T47D (cell line): ENCODE data around the gene DDX52.
"Not testable (repeated sequence)": the region's sequence is repeated elsewhere in the genome, so short reads cannot be mapped to it uniquely, and the experiment has no call there.

Source experiments
- DNase-seq, 2 experiments: peaks; one replicate each; pipeline versions ENCODE4 v3.0.0 to v3.0.0-alpha.2; 2011 to 2012; ENCODE audit warnings: low read depth in 1 of 2, low spot score in 1 of 2
- JUND ChIP-seq: IDR thresholded peaks from 2 replicates; pipeline ENCODE4 v1.6.1; 2012; ENCODE audit warnings: low read depth
- in situ Hi-C: cut with HindIII; loops from 2 replicates; pipeline ENCODE4 v1.10.0; 2016; ENCODE audit warnings: low sequenced_read_pairs, low pct_unique_long_range_greater_than_20kb

DDX52 gene

DNA sequence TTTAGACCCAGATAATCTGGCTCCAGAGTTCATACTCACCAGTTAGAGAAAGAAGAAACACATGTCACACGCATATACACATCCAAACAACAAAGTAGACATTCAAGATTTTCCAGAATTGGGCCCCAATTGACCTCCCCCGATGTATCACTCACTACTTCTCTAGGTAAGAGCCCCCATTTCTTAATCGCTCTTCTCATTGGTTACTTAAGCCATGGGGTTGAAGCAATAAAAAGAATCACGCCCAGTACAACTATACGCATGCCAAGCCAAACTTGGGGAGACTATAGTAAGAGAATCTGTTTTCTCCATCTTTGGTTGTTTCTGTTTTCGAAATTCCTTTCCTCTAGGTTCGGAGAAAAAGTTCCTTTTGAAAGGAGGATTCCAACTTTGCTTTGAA lies 565 bp downstream of the DDX52 start:
- peak in 1 of 2 experiments; percentile 34 for DNase-seq
- no peak for TF ChIP-seq JUND
- in situ Hi-C loops = no loop called here

DNA sequence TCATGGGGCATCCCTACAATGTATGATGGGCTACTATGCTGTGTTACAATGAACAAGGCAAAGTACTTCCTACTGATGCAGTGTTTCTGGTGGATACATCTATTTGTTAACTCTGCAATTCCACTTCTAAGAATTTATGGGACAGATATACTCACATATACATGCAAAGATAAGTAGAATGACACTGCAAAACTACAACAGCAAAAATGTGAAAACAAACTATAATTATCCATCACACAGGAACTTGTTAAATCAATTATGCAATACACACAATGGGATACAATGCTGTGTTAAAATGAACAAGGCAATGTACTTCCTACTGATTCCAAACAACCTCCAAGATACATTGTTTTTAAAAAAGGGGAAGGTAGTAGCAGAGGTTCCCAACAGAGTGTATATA lies 3.2 kb downstream of the DDX52 start:
- in situ Hi-C loops = no loop called here
- TF ChIP-seq JUND = no peak
- DNase-seq = no peak

- in situ Hi-C loops = no loop called here
- TF ChIP-seq JUND = no peak
- no peak for DNase-seq
Measured at GRCh38 chr17:37637956-37638355, 5.3 kb downstream of the DDX52 start.

DNA sequence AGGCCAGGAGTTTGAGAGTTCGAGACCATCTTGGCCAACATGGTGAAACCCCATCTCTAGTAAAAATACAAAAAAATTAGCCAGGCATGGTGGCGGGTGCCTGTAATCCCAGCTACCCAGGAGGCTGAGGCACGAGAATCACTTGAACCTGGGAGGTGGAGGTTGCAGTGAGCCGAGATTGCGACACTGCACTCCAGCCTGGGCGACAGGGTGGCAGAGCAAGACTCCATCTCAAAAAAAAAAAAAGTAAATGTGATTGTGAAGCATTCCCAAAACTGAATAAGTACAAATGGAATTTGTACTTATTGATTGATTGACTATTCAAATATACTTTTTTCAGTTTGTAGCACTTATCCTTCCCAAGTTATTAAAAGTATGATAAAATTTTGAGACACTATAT lies 26.8 kb downstream of the DDX52 start:
- in situ Hi-C loops, DNase-seq: not testable (repeated sequence)

DNA sequence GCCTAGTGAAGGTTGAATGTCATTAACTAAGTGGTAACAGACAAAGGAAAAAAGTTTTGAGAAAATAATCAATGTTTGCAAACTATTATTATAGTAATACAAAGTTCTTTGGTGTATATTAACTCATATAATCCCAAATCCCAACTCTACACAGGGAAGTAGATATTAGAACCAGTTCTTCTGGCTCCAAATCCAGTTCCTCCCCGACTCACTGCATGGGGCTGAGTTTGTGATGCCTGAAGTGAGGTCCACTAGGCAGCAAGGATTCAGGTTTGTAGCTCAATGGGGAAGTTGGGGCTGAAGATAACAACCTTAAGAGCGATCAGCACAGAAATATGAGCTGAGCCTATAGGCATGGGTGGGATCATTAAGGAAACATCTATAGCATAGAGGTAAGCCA lies 28.4 kb downstream of the DDX52 start:
- no peak for DNase-seq
- TF ChIP-seq JUND = no peak
- in situ Hi-C loops = no loop called here

DNA sequence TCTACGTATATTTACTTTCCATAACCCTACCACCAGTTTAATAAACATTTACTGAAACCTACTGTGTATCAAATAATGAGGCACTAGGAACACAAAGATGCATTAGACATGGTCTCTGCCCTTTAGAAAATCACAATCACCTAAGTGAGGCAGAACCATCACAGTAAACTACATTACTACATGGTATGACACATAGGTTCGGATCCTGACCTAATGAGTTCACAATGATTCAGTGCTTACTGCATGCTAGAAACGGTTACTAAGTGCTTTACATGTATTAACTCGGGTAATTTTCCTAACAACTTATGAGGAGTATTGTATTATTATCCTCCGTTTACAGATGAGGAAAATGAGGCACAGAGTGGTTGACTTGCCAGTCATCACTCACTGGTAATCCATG lies 28.9 kb downstream of the DDX52 start:
- TF ChIP-seq JUND = no peak
- no peak for DNase-seq
- in situ Hi-C loops = no loop called here

GRCh38 chr17:37610971-37611370 lies 32.3 kb downstream of the DDX52 start:
- DNase-seq = no peak
- in situ Hi-C loops = no loop called here
- TF ChIP-seq JUND = no peak

DNA sequence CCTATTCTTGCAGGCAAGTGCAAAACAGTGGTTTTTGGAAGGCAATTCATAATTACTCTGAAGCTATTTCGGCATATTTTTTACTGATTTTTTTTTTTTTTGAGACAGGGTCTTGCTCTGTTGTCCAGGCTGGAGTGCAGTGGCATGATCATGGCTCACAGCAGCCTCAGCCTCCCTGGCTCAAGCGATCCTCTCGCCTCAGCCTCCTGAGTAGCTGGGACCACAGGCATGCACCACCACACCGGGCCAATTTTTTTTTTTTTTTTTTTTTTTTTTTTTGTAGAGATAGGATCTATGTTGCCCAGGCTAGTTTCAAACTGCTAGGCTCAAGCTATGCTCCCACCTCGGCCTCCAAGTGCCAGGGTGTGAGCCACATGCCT lies 33.2 kb downstream of the DDX52 start:
- DNase-seq, in situ Hi-C loops: not testable (repeated sequence)

DNA sequence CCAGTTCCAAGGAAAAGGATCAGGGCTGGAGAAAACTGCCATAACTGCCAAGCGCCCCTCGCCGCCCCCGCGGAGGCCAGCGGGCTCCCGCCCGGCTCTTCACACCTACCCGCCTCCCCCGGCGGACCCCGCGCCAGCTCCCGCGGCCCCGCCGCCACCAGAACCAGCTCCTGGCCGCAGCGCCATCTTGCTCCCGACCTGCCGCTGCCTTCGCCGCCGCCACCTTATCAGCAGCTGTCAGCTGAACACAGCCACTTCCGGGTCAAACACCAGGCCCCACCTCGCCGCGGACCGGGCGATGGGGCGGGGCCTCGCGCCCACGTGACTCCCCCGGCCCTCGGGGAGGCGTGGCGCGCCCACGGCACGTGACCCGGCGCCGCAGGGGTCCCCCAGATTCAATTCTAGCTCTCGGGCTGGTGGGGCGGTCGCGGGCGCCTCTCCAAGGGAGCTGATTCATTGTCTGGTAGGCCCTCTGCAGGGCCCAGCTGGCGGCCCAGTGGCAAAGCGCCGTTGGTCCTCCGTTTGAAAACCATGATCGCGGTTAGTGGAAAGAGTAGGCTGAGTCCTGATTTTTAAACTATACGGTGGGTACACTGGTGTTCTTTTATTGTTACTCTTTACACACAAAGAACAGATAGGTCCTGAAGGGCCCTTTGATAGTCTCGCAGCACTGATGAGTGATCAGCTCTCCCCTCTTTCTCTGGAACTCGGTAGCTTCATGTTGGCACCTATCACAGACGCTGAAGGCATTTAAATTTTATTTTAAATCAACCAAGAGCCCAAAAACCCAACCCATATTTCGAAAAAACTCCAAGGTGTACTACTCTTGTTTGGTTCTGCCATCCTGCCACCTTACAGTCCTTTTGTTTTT lies 33.8 kb downstream of the DDX52 start, which contains the start of gene SYNRG:
SYNRG (minus strand) TSS at position 249 of the 871 bp plus-strand sequence; CDS start at position 186, 63 bp downstream.
- in situ Hi-C loops = no loop called here
- no peak; the same call in 1 of the 2 replicates for TF ChIP-seq JUND
- peak; percentile 97 to 98 for DNase-seq

DNA sequence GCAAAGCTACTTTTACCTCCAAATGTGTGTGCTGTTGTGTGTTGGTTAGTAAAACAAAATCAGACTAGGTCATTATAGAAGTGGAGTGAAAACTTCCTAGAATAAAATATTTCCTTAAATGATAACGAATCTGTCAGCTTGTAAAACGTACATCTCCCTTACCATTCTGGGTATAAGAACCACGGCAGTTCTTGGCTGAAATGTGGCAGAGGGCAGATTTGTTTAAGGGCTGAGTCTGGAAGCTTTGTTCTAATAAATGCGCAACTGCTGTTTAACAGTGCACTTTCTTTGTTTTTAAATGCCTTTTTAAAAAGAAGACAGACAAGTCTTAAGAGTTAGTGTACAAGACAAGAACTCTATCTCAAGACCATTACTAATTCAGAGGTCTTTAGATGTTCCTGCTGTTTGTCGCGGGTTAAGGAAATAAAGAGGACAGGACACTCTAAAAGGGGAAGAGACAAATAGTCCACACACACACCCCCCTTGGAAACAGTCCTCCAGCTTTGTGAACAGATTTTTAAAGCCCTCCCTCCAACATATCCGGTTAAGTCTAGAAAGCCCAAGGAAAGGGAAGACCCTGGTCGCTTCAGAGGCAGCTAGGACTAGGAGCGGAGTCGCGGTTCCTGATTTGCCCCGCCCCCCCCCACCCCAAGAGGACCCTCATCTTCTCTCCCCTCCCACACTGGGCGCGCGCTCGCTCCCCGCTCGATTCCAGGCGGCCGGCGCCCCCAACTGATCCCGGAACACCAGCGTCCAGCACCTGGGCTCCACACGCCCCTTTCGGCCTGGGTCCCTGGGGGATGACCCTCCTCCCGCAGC lies 34.7 kb downstream of the DDX52 start:
- DNase-seq = peak in 1 of 2 experiments; percentile 37
- TF ChIP-seq JUND = no peak
- in situ Hi-C loops = no loop called here

DNA sequence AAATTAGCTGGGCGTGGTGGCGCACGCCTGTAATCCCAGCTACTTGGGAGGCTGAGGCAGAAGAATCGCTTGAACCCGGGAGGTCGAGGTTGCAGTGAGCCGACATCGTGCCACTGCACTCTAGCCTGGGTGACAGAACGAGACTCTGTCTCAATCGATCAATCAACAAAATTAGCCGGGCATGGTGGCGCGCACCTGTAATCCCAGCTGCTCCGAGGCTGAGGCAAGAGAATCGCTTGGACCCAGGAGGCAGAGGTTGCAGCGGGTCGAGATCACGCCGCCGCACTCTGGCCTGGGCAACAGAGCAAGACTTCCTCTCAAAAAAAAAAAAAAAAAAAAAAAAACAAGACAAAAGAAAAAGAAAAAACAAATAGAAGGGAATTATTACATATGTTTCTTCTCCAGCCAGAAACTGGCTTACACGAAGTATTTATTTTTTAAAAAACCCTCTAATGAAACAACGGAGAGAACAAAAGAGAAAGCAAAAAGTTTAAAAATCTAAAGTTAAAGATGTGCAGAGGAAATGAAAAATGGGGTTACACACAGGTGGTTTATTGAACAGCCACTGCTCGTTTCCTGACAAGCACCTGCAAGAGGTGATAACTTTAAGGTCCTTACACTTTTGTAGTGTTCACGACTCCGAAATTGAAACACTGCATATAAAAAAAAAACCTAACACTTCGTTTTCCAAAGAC lies 35.5 kb downstream of the DDX52 start:
- TF ChIP-seq JUND = no peak
- DNase-seq = no peak
- in situ Hi-C loops = no loop called here

- TF ChIP-seq JUND = no peak
- in situ Hi-C loops = no loop called here
- no peak for DNase-seq
Measured at GRCh38 chr17:37605813-37606505, 37.3 kb downstream of the DDX52 start.
